ENCODE results near the gene DCDC2C. TPM values are rescaled to one million over a fixed set of nuclear protein-coding genes. Genes with fewer than 3 reads are reported as not detected.

The DCDC2C gene
- total and polyA plus RNA-seq, 2 experiments from 2014 or later: 0.45 TPM; not detected in 1

- Histone ChIP-seq H3F3A (replicated peaks; ENCODE audit: low read depth) (no peaks in the 10 kb centered on the region), H3K36me3 (ENCODE audit: insufficient read depth) (no peaks in the 10 kb centered on the region), H3K79me2 (replicated peaks; ENCODE audit: insufficient read depth) (no peaks in the 10 kb centered on the region), H2AFZ (no peak overlapping the region), H3K27me3 (ENCODE audit: insufficient read depth) (no peaks in the 10 kb centered on the region), H3K4me2 (no peak overlapping the region), H3K9me2 (ENCODE audit: insufficient read depth) (no peaks in the 10 kb centered on the region), H3K4me1 (ENCODE audit: insufficient read depth) (no peaks in the 10 kb centered on the region), H3K4me3 (no peak overlapping the region), H4K20me1 (replicated peaks; ENCODE audit: insufficient read depth) (no peaks in the 10 kb centered on the region), H3K27ac (ENCODE audit: low read depth) (no peak overlapping the region)
- Mint-ChIP-seq H3K4me3 (no peak overlapping the region), H3K27ac (no peak overlapping the region), H3K27me3 (ENCODE audit: insufficient read depth, low read depth, poor library complexity) (no peaks in the 10 kb centered on the region), H3K36me3 (ENCODE audit: low read depth) (no peaks in the 10 kb centered on the region; the same call in 2 of the 3 replicates), H3K9me3 (peaks cover 69% of the 10 kb centered on the region), H3K4me1 (0 out of 3 replicates have a peak, but pooled peaks cover 3% of the 10 kb centered on the region)
- TF ChIP-seq REST (IDR thresholded peaks at IDR 0.05; ENCODE audit: unreplicated experiment): no peak
- TF ChIP-seq JUNB (IDR thresholded peaks at IDR 0.05; ENCODE audit: unreplicated experiment): no peak
- no peak for TF ChIP-seq EZH2 (IDR thresholded peaks at IDR 0.05; ENCODE audit: low read depth, unreplicated experiment)
- no peak for TF ChIP-seq ZNF462 (CRISPR knock-in tag; IDR thresholded peaks at IDR 0.05)
- TF ChIP-seq CREB1 (CRISPR knock-in tag; IDR thresholded peaks at IDR 0.05; ENCODE audit: low read depth): no peak
- no peak for TF ChIP-seq ZNF114 (CRISPR knock-in tag; IDR thresholded peaks at IDR 0.05)
- no peak for TF ChIP-seq CTCF (conservative IDR thresholded peaks at IDR 0.05; ENCODE audit: low read depth in 2 of 2)
- no peak for TF ChIP-seq POLR2AphosphoS5 (IDR thresholded peaks at IDR 0.05; ENCODE audit: low read depth)
- TF ChIP-seq EZH2phosphoT487 (IDR thresholded peaks at IDR 0.05; ENCODE audit: unreplicated experiment): no peak
- TF ChIP-seq ETS1 (IDR thresholded peaks at IDR 0.05): no peak
- no peak for TF ChIP-seq NANOG (IDR thresholded peaks at IDR 0.05; ENCODE audit: borderline replicate concordance)
- TF ChIP-seq STAT1 (IDR thresholded peaks at IDR 0.05; ENCODE audit: unreplicated experiment): no peak
- TF ChIP-seq ZNF331 (CRISPR knock-in tag; IDR thresholded peaks at IDR 0.05; ENCODE audit: low read depth): no peak
- ATAC-seq: no peak
- no peak for DNase-seq (ENCODE audit: low spot score)
Observed at GRCh38 chr2:3787768-3788167, 84.4 kb downstream of the DCDC2C start.

All from GM23338 (cell line).